GM12892 (cell line): ENCODE results near the gene RNF25.

Source experiments
- POLR2A ChIP-seq: IDR thresholded peaks from 2 replicates; pipeline ENCODE4 v1.6.1; 2011; ENCODE audit warnings: low read depth, low read length, control low read depth
- POLR2AphosphoS5 ChIP-seq: IDR thresholded peaks from 2 replicates; pipeline ENCODE4 v1.6.1; 2011; ENCODE audit warnings: low read depth, low read length, control low read depth
- TAF1 ChIP-seq: IDR thresholded peaks from 2 replicates; pipeline ENCODE4 v1.6.1; 2011; ENCODE audit warnings: low read depth, mild to moderate bottlenecking, control low read depth, low read length, borderline replicate concordance

GRCh38 chr2:218708086-218708485 lies 36.3 kb upstream of the RNF25 start:
- TF ChIP-seq POLR2A: no peak
- no peak for TF ChIP-seq POLR2AphosphoS5
- TF ChIP-seq TAF1: no peak
